HG03159 (cell line): Measurements from ENCODE around the gene RYR1.

Experiments used
- ATAC-seq: cut with Tn5 transposase; IDR thresholded peaks from one replicate; pipeline ENCODE4 v1.9.1; 2021; ENCODE audit warnings: mild to moderate bottlenecking, moderate library complexity; ENCODE audit not compliant: unreplicated experiment

Gene RYR1

DNA sequence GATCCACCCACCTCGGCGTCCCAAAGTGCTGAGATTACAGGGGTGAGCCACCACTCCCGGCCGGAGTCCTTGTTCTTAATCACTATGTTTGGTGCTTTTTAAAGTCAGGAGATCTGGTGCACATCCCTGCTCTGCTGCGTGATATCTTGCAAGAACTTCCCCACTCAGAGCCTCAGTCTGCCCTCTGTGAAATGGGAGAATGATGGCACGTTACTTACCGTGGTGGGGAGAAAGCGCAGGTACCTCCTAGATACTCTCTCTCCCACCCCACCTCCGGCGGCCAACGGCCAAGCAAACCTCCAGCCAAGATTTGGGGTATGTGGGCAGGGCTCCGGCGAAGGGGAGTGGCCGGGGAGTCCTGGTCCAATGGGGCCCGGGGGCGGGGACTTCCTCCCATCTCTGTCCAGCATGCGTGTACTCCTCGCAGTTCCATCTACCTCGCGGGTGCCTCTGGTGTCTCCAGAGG is at the start of gene RYR1:
RYR1 (plus strand) TSS at position 424 of the 466 bp plus-strand sequence. CDS start 139 bp downstream, outside the sequence.
- ATAC-seq, result no peak

DNA sequence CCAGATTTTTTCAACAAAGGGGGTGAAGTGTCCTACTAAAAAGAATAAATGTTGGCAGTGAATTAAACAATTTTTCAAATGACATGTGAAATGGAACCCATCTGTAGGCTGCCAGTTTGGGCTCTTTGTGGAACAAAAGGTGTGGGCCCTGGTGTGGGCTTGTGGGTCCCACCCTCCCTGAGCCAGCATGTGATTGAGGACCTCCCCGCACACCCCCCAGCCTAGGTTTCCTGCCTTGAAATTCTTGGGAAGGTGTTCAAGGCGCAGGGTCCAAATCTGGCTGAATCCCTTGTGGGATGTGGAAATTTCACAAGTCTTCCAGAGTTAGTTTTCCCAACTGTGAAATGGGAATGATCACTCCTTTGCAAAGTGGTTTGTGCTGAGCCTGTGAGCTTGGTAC is 49.7 kb upstream of the RYR1 start:
- no peak for ATAC-seq

DNA sequence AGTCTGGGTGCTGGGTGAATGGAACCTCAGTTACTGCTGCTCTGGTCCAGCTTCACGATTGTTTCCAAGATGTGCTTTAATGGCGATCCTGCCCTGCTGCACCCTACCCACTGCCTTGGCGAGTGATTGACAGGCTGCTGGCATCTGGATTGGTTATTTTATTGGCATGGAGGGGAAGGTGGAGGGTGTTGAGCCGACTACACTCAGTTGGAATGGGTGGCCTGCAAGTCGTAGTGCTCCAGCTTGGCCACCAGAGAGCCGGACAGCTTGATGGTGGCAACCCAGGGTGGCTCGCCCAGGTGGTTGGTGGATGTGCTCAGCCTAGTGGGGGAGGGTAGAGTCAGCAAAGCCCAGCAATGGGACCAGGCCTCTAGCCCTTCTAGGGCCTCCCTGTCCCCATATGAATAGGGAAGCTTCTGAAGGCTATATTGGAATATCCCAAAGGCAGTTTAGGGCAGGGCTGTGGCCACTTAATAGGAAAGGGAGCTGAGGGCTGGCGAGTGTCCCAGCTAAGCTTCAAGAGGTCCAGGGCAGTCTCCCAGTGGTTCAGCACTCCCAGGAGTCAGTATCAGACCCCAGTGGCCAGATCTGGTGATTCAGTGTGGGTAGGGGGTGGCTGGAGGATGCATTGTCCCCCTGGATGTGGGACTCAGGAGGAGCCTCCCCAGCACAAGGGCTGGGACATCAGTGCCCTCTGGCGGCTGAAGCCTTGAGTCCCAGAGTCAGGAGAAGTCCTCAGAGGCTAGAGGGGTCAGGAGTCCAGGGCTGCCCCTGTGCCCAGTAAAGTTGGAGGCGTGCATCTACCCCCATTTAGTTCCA is 49.1 kb upstream of the RYR1 start:
- ATAC-seq, result no peak

DNA sequence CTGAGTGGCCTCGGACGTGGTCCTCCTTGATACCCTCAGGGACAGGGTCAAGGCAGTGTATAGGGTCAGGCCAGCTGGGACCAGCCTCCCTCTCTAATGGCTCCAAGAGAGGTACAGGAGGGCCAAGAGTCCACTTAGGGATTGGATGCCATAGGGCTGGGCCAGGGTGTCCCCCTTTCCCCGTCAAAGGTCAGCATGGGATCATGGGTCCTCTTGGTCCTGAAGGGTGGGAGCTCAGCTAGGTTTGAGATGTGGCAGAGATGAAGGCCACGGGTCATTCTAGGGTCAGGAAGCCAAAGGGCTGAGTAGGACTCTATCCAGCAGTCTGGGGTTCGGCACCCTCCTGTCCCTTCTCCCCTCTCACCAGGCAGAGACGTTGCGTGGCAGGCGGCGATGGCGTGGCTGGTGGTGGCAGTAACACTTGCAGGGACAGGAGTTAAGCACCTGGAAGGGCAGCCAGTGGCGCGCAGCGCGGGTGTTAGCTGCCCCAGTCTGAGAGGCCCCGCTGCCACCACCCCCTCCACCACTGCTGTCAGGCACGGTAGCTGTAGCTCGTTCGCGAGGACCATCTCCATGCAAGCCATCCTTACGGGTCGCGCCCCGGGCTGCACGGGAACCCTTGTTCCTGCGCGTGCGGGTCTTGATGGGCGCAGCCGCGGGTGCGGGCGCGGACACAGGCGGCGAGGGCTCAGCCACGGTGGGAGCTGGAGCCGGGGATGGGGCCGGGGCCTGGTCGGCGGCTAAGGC is 48.3 kb upstream of the RYR1 start:
- ATAC-seq, result no peak

DNA sequence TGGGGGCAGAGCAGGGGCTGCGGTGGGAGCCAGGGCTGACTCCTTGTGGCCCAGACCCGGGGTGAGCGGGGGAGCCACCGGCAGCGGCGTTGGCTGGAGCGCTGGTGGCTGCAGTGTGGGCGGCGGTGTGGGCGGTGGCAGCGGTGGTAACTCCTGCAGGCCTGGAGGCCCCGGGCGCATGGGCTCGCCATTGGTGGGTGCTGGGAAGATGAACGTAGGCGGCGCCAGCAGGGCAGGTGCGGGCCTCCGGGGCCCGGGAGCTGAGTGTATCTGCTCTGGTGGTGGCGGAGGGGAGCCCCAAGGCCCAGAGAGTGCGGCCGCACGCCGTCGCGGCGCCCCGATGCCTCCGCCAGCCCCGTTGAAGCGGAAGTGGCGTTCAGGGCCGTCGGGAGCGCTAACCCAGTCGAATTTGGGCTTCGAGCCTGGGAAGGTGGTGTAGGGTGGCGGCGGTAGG is 47.7 kb upstream of the RYR1 start:
- ATAC-seq, result no peak

DNA sequence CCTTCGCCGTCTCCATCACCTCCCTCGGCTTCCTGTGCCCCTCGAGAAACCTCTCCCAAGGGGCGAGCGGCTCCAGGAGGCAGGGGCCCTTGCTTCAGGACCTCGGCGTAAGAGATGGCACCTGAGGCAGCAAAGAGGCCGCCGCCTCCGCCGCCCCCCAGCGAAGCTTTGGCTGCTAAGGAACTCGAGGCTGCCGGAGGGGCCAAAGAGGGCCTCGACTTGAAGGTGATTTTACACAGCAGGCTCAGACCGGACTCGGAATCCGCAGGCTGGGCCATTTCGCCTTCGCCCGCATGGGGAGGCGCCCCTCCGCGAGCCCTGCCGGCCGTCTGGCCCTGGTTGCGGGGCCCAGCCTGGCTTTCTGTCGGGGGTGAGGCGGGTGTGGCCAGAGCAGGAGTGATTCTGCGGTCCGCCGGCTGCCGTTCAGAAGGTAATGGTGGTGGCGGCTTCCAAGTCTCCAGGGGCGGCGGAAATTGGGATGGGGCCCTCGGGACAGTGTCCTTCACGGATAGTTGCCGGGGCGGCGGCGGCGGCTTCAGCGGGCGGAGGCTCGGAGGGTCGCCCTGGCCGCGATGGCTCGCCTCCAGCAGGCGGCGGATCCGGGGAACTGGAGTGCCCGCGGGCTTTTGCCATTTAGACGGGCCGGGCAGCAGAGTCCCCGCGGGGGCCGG is 47.1 kb upstream of the RYR1 start:
- no peak for ATAC-seq

DNA sequence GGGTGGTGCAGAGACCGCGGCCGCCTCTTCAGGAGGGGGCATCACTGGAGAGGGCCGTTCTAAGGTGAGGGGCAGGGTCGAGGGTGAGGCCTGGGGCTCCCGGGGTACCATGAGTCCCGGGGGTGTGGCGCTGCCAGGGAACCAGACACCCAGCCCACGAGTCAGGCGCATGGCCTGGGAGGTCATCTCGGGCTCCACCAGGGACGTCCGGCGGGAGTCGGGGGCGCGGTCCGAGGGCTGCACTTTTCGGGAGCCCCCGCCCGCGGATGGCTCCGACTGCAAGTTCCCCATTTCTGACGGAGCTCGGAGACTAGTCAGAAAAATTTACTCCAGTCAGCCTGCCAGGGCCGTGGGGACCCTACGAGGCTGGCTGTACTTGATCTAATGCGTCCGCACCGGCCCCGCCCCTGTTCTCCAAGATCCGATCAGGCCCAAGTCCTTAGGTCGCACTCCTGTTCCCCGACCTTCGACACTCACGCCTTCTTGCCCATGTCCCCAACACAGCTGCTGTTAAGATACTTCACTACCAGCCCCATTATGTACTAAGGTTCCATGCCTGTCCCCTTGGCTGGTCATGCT is 46.4 kb upstream of the RYR1 start:
- no peak for ATAC-seq

DNA sequence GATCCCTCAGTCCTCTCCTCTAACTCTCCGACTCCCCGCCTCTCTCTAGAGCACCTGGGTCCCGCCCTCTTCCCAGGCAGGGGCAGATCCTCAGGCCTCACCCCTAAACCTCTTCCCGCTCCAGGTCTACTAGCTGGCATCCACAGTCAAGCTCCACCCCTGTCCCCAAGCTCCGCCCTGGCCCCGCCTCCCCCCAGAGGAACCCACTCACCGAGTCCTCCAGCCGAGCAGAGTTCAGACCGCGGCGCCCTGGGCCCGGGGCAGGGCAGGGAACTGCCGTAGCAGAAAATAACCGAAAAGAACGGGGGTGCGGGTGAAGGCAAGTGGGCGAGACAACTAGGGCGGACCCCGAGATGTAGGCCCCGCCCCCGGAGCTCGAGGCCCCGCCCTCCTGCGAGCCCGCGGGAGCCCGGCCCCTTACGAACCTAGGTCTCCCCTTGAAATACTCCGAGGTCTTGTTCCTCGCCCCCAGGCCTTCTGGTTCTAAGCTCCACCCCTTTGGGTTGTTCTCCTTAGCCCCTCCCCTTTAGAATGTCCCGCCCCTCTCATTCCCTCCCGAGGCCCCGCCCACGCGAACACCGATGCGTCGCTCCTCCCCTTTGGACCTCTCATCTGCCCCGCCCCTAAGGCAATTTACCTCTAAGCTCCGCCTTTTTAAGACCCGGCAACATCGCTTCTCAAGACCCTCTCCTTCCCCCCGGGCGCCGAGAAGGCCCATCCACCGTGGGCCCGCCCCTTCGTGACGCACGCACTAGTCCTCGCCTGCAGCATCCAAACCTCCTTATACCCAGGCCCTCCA is 45.7 kb upstream of the RYR1 start, which contains the start of gene GGN:
GGN (minus strand) TSS at position 485 of the 799 bp plus-strand sequence. CDS start 773 bp downstream, outside the sequence.
- ATAC-seq, result peak; percentile 47

DNA sequence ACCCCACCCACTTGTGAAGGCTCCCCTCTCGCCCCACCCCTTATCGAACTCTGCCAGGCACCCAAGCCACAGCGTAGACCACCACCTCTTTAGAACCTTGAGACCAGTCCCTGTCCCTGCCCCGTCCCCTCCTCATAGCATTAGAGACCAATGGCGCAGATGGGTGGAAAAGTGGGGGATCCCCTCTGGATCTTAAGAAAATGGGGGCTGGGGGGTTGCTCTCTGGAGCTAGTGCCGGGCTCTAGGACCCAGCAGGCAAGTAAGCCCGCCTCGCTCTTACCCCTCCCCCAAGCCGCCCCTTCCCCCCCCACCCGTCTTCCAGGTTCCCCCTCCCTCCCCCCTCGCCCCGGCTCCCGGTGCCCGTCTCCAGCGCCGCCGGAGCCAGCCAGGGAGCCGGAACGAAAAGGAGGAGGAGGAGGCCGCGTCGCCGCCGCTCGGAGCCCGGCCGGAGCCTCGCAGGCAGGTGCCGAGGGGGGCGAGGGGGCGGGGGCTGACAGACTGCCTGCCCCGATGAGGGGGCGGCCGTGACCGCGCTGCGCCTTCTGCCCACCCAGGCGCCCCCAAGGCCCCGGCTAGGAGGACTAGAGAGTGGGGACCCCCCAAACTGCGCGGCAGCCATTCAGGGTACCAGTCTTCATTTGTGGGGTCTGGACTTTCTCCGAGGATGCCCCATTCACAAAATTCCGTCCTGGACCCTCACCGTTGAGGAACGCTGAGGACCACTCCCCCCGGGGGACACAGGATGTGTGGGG is 45.0 kb upstream of the RYR1 start, which contains the start of gene SPRED3:
SPRED3 (plus strand) TSS at position 349 of the 752 bp plus-strand sequence. CDS start 1,606 bp downstream, outside the sequence.
- ATAC-seq, result no peak

DNA sequence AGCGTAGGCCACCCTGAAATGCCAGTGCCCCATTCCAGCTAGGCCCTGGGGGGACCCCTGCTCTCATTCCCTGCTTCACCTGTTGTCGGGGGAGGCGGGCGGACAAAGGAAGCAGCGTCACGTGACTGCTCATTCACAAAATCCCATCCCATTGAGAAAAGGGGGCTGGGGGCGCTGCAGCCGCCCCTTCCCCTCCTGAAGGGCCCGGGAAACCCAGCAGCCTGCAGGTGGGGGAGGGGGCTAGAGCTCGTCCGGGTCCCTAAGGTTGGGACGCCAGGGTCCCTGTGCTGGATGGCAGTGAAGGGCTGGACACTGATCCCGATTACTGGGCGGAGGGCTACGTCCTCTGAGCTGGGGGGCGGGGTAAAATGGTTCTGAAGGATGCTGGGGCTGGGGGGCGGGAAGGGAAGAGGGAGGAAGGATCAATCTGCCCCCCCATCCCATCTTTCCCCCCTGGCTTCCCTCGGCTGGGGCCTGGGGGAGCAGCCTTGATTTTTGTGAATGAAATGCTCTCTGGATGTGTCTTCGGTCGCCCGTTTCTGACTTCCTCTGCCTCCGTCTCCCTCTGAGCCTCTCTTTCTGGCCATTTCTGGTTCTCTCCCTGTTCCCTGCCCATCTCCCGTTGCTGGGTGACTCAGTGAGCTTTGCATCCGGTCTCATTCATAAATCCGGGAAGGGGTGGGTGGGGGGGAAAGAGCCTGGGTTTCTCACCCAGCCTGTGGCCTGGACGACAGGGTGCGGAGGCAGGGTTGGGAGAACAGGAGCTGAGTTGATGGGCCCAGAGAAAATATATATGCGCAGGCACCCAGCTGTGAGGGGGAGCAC is 44.2 kb upstream of the RYR1 start:
- ATAC-seq, result no peak

DNA sequence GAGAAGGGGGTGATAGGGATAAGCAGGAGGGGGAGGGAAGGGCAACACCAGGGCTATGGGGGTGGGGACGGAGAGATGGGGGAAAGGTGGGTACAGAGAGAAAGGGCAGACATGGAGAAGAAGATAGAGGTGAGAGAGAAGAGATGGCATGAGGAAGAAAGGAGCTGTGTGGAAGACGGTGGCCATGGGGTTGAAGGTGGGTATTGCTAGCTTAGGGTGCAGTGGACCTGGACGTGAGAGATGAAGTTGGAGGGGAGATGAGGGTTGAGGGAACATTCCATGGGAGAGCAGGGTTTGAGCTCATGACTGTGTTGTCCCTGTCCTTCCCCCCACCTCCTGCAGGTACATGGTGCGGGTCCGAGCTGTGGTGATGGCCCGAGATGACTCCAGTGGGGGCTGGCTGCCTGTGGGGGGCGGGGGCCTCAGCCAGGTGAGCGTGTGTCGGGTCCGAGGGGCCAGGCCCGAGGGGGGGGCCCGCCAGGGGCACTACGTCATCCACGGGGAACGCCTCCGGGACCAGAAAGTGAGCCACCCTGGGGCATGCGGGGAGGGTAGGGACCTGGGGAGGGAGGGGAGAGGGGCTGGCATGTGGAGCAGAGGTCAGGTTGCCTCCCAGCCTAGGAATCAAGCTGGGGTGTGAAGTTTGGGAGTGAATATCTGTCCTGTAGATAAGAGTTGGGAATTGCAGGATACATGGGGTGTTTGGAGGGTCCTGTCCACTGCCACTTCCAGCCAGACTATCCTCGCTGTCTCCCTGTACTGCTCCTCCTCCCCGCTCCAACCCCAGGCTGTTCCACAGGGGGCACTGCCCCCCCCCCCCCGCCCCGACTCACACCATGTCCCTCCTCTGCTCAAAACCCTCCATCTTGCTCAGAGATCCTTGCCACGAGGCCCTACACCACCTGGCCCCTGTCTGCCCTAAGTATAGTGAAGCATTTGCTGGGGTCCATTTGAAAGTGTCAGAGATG is 43.2 kb upstream of the RYR1 start:
- ATAC-seq, result no peak

DNA sequence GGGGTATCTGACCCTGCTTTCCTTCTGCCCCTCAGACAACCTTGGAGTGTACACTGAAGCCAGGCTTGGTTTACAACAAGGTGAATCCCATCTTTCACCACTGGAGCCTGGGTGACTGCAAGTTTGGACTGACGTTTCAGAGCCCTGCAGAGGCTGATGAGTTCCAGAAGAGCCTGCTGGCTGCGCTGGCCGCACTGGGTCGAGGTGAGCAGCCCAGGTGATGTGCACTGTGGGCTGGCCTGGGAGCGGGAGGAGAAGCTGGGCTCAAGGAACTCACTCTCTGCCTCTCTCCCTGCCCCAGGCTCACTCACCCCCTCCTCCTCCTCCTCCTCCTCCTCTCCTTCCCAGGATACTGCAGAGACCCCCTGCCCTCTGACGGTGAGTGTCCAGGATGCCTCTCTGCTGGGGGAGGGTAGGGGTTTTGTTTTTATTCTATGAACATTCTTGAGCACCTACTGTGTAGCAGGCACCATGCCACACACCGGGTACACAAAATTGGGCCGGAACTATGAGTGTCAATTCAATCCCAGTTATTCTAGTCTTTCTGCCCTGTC is 41.5 kb upstream of the RYR1 start:
- no peak for ATAC-seq

DNA sequence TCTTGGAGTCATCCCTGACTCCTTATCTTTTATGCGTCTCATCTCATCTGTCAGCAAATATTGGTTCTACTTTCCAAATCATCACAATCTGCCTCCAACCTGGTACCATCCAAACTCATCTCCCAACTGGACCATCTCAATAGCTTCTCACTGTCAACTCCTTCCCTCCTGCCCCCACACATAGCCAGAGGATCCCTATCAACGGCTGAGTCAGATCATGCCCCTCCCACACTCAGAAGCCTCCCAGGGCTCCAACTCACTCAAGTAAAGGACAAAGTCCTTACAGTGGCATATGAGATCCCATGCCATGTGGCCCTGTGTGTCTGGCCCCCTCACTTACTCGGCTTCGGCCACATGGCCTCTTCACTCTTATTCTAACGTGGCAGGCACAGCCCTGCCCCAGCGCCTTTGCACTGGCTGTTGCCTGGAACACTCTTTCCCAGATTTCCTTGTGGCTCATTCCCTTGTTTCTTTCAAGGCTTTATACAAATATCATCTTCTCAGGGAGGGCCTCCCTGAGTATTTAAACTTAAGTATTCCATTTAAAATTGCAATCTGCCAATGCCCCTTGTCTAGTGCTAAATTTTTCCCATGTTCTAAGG is 40.7 kb upstream of the RYR1 start:
- no peak for ATAC-seq

DNA sequence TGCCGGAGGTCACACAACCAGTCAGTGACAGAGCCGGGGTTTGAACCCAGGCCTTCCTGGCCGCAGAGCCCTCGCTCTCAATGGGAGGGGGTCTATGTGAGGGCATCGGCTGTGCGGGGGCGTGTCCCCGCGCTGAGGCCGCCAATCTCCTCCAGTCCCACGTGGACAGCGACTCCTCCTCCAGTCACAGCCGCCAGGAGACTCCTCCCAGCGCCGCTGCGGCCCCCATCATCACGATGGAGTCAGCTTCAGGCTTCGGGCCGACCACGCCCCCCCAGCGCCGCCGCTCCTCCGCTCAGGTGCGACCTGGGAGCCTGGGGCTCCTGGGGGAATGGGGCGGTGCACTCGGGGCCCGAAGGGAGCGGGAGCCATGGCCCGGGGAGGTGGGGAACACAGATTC is 39.0 kb upstream of the RYR1 start:
- no peak for ATAC-seq

DNA sequence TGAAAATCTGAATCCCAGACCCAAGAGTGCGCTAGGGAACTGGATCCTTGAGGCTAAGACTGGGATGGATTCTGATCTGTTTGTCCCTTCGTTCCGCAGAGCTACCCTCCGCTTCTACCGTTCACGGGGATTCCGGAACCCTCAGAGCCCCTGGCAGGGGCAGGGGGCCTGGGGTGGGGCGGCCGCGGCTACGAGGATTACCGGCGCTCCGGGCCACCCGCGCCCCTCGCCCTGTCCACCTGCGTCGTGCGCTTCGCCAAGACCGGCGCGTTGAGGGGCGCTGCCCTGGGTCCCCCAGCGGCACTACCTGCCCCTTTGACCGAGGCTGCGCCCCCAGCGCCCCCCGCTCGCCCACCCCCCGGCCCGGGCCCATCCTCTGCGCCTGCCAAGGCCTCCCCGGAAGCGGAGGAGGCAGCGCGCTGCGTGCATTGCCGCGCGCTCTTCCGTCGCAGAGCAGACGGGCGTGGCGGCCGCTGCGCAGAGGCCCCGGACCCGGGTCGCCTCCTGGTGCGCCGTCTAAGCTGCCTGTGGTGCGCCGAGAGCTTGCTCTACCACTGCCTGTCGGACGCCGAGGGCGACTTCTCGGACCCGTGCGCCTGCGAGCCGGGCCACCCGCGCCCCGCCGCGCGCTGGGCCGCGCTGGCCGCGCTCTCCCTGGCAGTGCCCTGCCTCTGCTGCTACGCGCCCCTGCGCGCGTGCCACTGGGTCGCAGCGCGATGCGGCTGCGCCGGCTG is 37.9 kb upstream of the RYR1 start:
- ATAC-seq, result no peak

DNA sequence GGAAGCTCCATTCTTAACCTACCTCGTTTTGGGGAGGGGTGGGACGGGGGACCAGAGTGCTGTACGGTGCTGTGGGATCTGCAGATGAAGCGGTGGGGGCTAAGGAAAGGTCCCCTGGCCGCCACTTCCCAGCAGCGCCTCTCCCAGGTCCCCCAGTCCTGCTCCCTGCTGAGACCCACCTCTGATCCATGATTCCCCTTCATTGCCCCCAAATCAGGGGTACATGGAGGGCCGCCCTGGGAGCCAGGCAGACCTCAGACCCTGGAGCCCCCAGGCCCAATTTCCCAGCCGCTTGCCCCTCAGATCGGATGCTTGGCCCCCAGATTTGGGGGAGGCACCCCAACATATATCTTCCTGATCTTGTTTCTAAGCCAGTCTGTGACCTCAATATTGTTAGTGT is 34.4 kb upstream of the RYR1 start:
- no peak for ATAC-seq
